ENCODE data around the gene MAPK12.
A peak's percentile ranks its signal among the peaks of the same experiment; 100 is the strongest.

Gene MAPK12

GRCh38 chr22:50260801-50261614 lies 475 bp downstream of the MAPK12 start:
- TF ChIP-seq, protein P1, sequence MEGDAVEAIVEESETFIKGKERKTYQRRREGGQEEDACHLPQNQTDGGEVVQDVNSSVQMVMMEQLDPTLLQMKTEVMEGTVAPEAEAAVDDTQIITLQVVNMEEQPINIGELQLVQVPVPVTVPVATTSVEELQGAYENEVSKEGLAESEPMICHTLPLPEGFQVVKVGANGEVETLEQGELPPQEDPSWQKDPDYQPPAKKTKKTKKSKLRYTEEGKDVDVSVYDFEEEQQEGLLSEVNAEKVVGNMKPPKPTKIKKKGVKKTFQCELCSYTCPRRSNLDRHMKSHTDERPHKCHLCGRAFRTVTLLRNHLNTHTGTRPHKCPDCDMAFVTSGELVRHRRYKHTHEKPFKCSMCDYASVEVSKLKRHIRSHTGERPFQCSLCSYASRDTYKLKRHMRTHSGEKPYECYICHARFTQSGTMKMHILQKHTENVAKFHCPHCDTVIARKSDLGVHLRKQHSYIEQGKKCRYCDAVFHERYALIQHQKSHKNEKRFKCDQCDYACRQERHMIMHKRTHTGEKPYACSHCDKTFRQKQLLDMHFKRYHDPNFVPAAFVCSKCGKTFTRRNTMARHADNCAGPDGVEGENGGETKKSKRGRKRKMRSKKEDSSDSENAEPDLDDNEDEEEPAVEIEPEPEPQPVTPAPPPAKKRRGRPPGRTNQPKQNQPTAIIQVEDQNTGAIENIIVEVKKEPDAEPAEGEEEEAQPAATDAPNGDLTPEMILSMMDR (IDR thresholded peaks at IDR 0.05; ENCODE audit: low read depth, low read length): no peak
- peak; percentile 66 for DNase-seq (ENCODE audit: low read depth, low spot score)
- H3K4me3 ChIP-seq (ENCODE audit: low read depth, low read length): peak overlapping the region; percentile 63
- in situ Hi-C loops (cut with HindIII; ENCODE audit: low sequenced_read_pairs): no loop called here

GRCh38 chr22:50260434-50260800 lies 1.1 kb downstream of the MAPK12 start:
- in situ Hi-C loops (cut with HindIII; ENCODE audit: low sequenced_read_pairs): no loop called here
- no peak for DNase-seq (ENCODE audit: low read depth, low spot score)
- peak overlapping the region; percentile 63 for H3K4me3 ChIP-seq (ENCODE audit: low read depth, low read length)
- TF ChIP-seq, protein P1 (IDR thresholded peaks at IDR 0.05; ENCODE audit: low read depth, low read length): no peak

DNA sequence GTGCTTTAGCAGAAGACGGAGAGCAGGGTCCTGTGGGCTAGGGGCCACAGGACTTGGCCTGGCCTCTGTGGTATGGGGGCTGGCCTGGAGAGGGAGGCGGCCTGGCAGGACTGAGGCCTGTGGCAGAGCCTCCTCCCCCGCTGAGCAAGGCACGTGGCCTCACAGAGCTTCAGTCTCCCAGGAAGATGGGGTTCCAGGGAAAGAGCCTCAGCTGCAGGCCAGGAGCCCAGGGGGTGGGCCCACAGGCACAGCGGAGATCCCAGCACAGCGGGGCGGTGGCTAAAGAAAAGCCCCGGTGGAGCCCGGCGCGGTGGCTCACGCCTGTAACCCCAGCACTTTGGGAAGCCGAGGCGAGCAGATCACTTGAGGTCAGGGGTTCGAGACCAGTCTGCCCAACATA lies 2.2 kb downstream of the MAPK12 start:
- DNase-seq (ENCODE audit: low read depth, low spot score): no peak
- TF ChIP-seq, protein P1 (IDR thresholded peaks at IDR 0.05; ENCODE audit: low read depth, low read length): no peak
- no peak overlapping the region for H3K4me3 ChIP-seq (ENCODE audit: low read depth, low read length)
- in situ Hi-C loops (cut with HindIII; ENCODE audit: low sequenced_read_pairs): no loop called here

DNA sequence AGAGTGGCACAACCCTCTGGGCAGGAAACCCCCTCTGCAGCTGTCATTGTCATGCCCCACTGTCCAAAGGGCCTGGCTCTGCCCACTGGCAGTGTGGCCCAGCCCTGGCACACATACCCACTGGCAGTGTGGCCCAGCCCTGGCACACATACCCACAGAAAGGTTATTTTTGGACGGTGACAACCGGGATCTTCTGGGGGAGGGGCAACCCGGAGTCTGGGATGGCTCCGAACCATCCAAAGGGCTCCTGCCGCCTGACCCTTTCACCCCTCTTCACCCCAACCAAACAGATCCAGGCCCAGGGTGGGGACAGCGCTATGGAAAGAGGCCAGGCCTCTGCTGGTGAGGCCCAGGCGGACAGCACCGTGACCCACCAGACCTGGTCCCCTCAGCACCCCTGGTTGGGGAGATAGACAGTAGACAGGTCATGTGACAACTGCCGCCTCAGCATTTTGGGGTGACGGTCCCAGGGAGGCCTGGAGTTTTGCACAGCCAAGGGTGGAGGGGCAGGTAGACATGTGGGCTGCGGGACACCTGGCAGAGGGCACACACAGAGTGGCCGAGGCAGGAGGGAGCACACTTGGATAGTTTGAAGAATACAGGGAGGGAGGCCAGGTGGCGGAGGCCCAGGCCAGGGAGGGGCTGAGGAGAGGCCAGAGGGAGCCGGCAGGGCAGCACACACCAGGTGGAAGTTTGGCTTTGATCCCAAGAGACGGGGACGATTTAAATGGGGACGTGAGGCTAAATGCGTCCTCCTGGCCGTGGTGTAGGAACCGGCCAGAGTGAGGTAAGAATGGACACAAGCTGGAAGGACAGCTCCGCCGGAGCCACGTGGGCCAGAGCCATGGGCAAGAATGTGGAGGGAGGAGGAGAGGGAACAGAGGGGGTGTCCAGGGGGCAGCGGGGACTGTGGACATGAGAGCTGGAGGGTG lies 2.9 kb downstream of the MAPK12 start:
- H3K4me3 ChIP-seq (ENCODE audit: low read depth, low read length): no peak overlapping the region
- in situ Hi-C loops (cut with HindIII; ENCODE audit: low sequenced_read_pairs): no loop called here
- TF ChIP-seq, protein P1 (IDR thresholded peaks at IDR 0.05; ENCODE audit: low read depth, low read length): no peak
- DNase-seq (ENCODE audit: low read depth, low spot score): no peak

DNA sequence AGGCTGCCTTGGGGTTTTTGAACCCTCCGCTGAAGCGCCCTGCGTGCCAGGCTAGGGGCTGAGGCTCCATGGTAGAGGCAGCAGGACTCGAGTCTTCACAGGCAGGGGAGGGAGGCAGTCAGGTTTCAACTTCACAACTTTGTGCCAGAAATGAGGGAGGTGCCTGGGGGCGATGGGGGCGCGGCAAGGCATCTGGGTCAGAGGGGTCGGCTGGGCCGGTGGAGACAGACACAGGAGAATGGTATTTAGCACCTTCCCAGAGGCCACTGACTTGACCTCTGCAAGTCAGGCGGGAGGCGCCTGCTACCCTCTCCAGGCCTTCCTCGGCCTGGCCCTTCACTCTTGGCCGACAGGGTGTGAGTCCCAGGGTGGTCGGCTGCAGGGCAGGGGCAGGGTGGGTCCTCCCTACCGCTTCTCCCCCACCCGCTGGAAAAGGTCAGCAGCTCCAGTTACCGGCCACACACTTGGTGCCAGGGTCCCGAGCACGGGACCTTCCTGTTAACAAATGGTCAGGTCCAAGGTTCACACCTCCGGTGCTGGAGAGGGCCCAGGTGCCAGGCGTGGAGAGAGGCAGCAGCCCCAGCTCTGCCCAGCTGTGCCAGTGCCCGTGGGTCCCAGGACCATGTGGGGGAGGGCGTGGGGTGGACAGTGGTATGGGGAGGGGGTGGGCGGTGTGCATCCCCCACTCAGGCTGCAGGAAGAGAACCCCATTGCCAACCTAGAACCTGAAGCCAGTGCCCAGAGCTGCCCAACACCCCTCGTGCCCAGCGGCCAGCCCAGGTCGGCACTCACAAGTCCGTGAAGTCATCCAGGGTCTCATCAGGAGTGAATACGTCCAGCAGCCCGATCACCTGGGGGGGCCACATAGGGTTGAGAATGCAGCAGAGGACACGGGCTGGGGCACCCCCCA lies 3.8 kb downstream of the MAPK12 start:
- no peak overlapping the region for H3K4me3 ChIP-seq (ENCODE audit: low read depth, low read length)
- TF ChIP-seq, protein P1 (IDR thresholded peaks at IDR 0.05; ENCODE audit: low read depth, low read length): no peak
- no peak for DNase-seq (ENCODE audit: low read depth, low spot score)
- in situ Hi-C loops (cut with HindIII; ENCODE audit: low sequenced_read_pairs): no loop called here

GRCh38 chr22:50257041-50257440 lies 4.4 kb downstream of the MAPK12 start:
- H3K4me3 ChIP-seq (ENCODE audit: low read depth, low read length): no peak overlapping the region
- TF ChIP-seq, protein P1 (IDR thresholded peaks at IDR 0.05; ENCODE audit: low read depth, low read length): no peak
- in situ Hi-C loops (cut with HindIII; ENCODE audit: low sequenced_read_pairs): no loop called here
- no peak for DNase-seq (ENCODE audit: low read depth, low spot score)

All from astrocyte of the spinal cord (primary cell).